HG03139 (cell line): ENCODE results near the gene SZT2.
"Not testable (repeated sequence)": the region's sequence is repeated elsewhere in the genome, so short reads cannot be mapped to it uniquely, and the experiment has no call there.

ENCODE experiments used
- ATAC-seq: cut with Tn5 transposase; IDR thresholded peaks from one replicate; pipeline ENCODE4 v1.9.1; 2021; ENCODE audit not compliant: unreplicated experiment

The SZT2 gene

DNA sequence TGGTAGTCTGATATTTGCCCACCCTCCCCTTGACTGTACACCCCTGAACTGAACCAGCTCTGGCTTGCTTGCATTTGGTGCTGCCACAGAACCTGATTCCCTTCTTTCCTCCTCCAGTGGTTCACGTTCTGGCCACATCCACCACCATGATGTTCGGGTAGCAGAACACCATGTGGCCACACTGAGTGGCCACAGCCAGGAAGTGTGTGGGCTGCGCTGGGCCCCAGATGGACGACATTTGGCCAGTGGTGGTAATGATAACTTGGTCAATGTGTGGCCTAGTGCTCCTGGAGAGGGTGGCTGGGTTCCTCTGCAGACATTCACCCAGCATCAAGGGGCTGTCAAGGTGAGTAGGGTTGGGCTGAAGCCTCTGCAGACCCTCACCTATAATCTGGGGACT lies 29.1 kb upstream of the SZT2 start:
- no peak for ATAC-seq

DNA sequence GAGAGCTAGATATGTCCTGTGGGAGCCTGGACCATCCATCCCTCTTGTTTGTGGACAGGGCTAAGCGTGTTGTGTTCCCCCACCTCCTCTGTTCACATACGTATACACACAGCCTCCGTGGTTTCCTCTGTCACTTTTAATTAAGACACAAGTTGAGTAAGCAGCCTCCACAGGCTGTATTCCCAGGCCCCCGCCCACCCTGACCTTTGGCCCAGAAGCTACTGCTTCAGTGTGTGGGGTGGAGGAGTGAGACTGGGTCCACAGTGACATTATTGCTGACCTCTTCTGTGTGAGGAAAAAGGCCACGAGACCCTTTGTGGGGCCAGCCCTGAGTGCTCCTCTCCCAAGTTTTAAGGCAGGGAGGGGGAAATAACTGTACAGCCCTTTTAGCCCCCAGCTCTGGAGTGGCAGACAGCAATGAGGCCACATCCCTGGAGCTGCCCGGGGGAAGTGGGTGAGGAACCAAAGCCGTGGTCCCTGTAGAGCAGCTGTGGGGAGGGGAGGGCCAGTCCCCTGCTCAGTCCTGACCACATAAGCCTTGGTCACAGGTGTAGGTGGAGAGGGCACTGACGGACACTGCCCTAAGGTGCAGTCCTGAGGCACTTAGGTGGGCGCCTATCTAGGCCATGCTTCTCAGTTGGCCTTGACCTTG lies 26.3 kb upstream of the SZT2 start:
- ATAC-seq: no peak

DNA sequence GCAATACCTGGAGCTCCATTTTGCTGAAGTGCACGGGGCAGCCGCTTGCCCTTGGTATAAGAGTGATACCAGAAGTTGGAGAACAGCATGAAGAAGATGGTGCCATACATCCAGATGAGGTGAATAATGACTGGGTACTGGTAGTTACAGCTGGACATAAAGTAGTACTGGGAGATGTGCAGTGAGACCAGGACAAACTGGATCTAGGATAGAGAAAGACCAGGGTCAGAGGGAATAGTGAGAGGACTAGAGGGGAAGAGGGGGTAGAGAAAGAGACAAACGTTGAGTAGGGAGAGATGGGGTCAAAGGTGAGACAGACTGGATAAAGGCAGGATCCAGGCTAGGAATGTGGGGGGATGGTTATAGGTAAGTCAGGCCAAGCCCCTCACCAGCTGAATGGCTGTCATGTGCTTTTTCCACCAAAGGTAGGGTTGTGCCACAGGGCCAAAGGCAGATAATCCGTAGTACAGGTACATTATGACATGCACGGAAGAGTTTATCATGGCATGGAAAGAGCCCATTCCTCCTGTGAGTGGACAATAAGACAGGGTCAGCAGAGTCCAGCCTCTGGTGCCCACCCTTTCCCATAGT lies 25.7 kb upstream of the SZT2 start:
- ATAC-seq: no peak

DNA sequence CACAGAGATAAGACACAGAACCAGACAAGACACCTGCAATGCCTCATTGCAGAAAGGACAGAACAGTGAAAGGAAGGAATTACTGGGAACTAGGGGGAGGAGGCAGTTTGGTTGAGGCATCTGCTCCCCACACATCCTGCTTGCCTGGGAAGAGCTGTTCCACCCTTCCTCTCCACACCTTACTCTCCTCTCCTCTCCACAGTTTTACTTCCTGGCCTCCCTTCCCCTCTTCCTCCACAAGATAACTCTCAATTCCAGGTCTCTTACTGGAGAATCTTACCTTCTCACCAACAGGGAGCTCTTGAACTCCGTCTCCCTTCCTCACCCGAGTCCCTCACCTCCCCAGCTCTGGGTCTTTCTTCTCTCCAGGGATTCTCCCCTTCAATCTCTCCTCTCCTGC lies 24.0 kb upstream of the SZT2 start:
- no peak for ATAC-seq

DNA sequence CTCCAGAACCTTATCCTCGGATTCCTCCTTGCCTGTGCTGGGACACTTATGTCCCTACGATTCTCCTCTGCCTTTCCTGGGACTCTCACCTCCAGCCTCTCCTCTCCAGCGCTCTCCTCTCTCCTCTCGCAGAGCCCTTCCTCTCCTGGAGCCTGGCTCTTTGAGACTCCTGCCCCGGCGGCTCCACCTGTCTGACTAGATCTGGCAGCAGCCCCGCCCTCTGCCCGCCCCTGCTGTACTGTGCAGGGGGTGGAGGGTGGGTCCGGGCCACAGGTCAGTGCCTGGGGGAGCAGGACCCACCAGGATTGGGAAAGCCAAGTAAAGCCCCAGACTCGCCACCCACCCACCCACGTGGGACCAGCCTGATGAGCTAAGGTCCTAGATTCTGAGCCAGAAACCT lies 23.5 kb upstream of the SZT2 start:
- ATAC-seq: no peak

DNA sequence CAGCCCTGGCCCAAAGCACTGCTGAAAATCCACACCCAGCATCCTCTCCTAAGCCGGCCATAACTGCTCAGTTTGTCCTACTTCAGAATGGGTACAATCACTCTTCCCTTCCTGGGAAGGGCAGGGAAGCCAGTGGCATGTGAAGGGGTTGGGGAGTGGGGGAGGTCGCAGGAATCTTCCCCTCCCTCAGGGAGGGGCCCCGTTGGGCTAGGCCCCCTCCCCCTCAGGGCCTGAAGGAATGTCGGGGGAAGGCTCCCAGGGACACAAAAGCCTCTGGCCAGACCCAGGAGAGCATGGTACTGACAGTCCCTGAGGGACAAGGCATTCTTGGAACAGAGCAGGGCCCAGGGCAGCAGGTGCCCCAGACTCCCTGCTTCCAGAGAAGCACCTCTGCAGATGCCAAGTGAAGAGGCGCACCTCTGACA lies 23.1 kb upstream of the SZT2 start:
- no peak for ATAC-seq

DNA sequence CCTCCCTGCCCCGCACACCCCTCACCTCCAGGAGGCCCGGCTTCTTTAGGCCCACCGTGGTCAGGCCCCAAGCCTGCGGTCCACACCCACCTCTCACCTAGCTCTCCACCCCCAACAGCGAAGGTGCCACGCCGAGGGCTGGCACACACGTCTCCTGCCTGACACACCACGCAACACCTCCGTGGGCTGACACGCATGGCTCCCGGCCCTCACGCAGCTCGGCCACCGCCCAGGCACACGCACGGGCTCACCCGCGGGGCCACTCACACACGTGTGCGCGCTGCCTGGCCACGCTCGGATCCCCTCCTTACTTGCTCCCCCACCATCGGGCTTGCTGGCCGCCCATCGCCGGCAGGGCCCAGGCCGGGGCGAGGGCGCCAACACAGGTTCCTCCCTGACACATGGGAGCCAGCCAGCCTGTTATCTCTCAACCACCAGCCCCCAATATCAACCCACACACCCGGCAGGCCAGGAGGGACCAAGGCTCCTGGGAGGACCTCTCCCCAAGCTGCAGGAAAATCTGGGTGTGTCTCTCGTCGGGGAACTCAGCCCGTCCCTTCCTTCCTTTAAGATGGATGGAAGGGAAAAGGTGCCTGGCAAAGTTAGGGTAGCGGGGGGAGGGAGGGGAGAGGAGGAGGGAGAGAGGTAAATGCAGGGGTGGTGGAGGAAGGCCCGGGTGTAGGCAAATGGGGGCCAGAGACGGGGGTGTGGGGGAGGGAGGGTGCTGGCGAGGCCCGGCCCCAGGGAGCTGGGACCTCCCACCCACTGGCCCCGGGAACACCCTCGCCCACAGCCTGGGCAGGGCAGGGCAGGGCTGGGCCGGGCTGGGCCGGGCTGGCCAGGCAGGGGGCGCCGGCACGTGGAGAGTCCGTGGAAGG lies 22.4 kb upstream of the SZT2 start:
- ATAC-seq: peak; percentile 32

DNA sequence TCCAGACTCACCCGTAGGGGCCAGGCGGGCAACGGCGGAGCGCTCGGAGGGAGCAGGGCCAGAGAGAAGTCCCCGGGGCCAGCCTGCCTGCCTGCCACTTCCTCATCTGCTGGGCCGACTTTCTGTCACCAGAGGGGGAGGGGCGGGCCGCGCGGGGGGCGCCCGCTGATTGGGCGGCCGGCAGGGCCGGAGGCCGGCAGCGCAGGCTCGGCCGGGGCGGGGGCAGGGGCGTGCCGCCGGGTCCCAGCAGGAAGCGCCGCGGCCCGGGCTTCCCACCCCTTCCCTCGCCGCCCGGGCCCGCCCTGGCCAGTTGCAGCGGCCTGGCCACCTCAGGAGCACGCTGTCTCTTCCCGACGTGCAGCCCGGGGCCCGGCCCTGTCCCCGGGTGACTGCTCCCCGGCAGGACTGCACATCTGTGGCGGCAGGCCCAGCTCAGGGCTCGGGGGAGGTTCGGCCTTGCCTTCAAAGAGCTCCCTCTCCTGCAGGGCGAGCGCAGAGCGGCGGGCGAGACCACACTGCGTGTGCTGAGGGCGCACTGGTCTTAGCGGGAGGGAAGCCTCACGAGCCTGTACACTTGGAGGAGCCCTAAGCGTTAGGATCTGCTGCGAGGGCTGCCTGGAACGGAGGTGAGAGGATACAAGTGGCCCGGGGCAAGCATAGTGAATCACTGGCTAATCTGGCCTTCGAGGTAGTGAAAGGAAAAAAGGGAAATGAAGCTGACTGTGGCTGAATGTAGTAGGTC lies 21.6 kb upstream of the SZT2 start, which contains the start of gene ELOVL1:
Gene ELOVL1 (minus strand): TSS at position 108 of the 742 bp plus-strand sequence. CDS start 2,402 bp downstream, outside the sequence.
- ATAC-seq: peak; percentile 63

DNA sequence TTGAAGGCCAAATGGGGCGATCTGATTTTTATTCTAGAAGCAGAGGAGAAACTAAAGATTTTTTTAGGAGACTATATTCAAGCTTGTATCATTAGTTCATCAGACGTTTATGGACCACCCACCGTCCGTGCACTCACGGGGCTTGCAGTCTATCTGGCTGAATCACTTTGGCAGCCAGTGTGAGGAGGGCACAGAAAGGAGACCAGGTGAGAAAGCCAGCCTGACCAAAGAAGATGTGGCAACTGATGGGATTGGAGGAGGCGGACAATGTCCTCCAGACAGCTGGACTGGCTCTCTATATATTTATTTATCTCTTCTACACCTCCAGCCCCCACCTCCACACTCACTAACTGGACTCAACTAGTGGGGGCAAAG lies 21.1 kb upstream of the SZT2 start:
- ATAC-seq: no peak

DNA sequence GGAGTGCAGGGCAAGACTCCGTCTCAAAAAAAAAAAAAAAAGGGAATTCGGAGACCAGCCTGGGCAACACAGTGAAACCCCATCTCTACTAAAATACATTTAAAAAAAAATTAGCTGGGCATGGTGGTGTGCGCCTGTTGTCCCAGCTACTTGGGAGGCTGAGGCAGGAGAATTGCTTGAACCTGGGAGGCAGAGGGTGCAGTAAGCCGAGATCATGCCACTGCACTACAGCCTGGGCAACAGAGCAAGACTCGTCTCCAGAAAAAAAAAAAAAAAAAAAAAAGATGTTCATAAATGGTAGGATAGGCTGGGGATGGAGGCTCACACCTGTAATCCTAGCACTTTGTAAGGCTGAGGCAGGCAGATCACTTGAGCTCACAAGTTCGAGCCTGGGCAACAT lies 19.9 kb upstream of the SZT2 start:
- not testable (repeated sequence) for ATAC-seq

DNA sequence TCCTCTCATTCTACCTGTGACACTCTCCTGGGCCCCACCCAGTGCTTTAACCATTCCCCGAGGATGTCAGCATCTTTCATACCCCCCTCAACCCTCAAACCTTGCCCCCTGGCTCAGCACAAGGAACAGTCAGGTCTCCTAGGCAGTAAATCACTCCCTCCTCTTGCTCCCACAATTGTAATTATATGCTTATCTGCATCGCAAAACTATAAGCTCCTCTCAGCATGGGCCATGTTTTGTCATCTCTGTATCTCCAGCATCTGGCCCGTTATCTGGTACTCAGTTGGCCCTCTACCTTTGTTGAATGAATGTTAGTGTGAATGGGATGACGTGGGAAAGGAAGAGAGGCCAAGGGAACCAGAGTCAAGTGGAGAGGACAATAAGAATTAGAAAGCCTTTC lies 19.1 kb upstream of the SZT2 start:
- no peak for ATAC-seq

DNA sequence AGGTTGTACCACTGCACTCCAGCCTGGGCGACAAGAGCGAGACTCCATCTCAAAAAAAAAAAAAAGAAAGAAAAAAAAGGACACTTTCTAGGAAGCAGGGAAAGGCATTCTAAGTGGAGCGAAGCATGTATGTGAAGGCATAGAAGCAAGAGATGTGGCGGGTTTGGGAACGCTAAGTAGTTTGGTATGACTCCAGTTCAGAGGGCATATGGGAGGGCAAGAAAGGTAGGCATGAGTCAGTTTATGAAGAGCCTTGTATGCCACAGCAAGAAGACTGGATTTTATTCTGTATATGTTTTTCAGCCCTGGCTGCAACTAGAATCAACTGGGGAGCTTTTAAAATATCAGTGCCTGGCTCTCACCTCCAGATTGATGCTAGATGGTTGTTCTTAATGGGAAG lies 17.5 kb upstream of the SZT2 start:
- ATAC-seq: no peak

DNA sequence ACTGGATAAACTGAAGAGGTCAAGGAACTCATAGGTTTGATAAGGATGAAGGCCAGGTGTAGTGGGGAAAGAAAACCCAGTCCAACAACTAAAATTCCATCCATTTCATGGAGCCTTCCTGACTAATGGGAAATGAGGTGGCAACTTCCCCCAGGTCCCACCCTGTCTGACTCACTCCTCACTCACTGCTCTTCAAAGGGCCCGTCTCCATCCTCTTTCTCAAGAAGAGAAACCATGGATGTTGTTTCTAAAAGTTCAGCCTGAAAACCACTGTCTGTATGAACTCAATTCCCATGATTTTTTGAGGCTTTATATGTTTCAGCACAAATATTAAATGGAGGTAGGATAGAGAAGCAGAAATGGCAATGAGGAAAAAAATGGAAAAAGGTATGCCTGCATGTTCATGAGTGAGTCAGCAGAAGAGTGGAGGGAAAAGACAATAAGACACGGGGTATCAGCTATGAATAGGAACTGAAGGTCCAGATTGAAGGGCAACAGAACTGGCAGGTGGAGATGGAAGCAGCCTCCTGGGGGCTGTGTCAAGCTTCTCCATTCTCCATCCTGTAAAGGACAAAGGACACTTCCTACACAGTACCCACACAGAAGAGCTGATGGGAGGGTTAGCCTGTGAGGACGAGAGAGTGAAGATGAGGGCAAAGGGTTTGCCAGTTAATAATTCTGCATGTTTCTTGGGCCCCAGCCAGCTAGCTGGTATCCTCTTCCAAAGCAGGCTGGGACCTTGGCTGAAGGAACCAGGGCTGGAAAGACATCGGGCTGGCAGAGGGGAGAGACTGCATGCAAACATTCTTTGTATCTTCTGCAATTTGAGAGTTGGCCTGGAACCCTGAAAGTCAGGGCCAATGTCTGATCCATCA lies 16.4 kb upstream of the SZT2 start:
- no peak for ATAC-seq

DNA sequence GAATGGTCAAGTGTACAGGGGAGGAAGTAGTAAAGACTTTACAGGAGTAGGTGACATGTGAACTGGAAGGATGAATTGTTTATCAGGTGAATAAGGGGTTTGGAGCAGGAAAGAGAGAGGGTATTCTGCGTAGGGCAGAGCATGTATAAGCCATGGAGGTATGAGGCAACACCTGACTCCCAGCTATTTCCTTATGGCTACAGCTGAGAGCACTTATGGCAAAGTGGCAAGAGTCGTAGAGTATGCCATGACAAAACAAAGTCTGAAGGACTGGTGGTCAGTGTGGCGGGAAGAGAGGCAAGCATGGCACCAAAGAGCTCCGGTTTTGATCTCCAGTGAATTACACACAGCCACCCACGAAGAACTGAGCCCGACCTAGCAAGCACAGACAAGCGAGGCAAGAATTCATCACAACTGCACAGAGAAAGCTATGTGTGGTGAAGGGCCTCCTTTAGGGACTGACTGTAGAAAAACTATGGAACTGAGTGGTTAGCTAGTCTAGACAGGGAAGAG lies 12.9 kb upstream of the SZT2 start:
- no peak for ATAC-seq

DNA sequence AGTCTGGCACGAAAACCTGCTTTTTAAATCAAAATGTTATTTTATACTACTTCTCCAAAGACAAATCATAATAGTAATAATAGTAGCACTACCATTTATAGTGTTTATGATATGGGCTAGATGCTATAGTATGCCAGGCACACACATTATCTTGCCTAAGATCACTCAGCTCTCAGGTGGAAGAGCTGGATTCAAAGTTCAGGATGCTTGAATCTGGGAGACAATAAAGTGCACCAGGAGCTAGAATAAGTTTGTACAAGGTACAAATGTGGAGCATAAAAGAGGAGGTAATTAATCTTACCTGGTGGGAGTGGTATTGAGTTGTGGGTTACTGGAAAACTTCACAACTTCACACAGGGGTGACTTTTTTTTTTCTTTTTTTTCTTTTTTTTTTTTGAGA lies 11.9 kb upstream of the SZT2 start:
- ATAC-seq: no peak

DNA sequence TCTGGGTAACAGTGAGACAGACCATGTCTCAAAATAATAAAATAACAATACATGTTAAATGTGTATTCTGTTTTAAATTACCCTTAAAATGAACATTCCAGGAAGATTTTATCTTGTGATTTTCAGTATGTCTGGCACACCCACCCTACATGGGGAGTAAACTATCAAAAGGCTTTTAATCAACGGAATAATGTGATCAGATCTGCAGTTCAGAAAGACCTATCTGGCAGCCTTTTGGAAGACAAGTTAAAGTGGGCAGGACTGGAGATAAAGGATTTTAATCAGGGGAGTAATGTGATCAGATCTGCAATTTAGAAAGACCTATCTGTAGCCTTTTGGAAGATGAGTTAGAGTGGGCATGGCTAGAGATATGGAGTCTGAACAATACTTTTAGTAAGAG lies 10.2 kb upstream of the SZT2 start:
- no peak for ATAC-seq

DNA sequence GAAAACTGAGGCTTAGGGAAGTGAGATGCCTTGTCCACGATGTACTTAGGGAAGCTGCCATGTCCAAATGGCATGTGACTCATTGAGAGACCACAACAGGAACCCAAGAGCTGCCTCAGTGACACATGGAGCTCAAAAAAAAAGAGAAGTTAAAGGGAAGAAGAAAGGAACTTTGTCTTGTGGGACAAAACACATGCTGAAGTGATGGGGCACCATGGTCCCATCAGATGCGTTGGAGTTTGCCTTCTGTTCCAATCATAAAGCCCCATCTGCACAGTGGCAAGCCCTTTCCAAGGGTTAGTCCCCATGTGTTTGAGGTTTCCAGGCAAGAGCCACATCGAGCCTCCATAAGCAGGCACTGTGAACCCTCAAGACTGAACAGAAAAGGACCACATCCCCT lies 8.1 kb upstream of the SZT2 start:
- ATAC-seq: no peak

DNA sequence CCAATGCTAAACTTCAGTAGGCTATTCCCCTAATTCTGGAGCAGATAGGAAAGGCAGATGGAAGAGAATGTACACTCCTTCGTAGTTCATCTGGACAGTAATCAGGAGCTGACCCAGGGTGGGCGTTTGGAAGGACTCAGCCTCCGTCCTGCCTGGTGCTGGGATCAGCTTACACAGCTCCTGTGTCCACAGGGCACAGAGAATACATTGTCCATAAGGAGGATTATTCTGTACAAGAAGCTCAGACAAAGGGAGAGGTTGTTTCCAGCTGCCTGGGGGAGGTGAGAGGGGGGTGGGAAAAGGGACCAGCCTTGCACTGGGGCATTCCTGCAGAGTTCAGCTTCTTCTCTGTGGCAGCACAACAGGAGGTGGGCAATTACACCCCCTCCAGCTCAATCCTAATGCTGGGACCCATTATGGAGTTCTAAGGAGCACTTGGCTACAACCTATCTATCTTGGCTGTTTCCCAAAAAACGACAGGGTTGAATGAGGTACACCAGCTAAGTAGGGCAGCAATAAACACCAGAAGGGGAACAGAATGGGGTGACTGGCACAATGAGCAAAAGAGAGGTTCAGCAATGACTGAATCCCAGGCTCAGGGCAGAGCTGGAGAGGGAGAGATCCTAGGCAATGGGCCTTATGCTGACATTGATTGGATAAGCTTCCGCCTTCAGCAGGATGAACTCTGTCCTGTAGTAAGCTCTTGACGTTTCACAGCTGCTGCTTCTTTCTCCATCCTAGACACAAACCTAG lies 7.5 kb upstream of the SZT2 start:
- no peak for ATAC-seq

DNA sequence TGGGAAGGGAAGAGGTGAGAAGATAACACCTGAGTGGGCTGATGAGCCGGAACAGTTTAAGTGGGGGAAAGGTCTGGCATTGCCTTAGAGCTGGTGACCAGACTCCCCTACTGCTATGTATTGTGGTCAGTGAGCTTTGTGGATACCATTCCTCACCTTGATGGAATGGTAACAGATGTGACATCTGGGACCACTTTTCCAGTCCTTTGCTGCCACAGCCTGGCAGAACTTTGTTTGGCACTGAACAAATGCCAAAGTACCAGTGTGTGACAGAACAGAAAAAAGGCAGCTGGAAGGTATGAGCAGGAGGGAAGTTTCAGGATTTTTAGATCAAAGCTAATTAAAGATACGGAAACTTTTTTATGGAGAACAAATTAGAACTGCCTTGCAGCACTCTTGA lies 6.2 kb upstream of the SZT2 start:
- ATAC-seq: no peak

DNA sequence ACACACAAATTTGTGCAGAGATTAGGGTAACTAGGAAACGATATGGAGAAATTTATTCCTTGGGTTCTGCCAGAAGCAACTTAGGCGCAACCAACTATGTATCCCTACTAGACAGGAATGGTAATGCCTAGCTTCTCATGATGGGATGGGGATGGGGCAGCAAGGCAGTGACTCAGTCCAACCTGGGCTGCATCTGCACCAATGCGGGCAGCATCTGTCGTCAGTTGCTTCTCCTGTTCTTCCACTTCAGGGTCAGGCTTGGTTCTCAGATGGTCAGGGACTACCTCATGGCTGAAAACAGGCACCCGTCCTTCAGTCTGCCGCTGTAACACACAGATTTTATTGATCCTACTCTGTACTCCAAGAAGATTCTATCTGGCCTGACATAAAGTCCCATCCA lies 3.0 kb upstream of the SZT2 start:
- ATAC-seq: no peak
